Measurements from ENCODE around the gene INPP5B. TPM values are rescaled to one million over a fixed set of nuclear protein-coding genes. Genes with fewer than 3 reads are reported as not detected.

Gene INPP5B
- total and polyA plus RNA-seq, 2 of the 13 experiments (the other 11 are each of a cell fraction or from before 2014, with no cell fraction given) = 9.0 to 9.8 TPM

DNA sequence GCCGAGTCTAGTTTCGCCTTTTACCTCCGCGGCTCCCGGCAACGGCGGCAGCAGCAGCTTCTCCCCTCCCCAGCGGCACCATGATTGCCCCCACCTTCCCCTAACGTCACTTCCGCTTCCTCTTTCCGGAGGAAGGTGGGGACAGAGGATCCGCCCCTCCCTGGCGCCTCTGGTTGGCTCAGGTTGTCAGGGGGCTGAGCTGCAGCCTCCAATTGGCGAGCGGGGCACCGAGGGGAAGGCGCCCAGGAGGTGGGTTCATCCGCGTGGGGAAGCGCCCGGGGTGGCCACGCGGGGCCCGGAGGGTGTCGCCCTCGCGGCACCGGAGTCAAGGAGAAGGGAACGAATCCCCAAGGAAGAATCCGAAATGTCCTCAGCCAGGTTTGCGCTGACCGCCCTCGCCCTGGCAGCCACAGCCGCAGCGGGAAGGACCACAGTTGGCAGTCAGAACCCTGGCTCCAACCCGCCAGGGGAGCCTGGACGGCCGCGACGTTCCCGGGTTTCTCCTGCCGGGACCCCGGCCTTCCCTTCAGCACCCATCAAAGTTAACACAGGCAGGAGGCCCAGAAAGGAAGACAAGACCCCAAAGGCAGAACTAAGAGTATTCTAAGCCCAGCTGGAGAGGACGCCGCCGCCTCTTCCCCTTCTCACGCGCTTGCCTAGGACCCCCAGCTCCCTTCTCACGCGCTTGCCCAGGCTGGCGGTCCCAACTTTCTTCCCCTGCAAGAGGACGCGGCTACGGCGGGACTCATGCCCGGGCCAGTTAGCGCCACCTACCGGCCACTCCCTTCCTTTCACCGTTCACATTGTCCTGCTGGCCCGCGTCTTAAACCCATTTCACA, 87.1 kb downstream of the INPP5B start, which contains the start of gene MTF1 (continued):
- TF ChIP-seq HIVEP1 (CRISPR knock-in tag; IDR thresholded peaks at IDR 0.05) (peak; percentile 17; the same call in 1 of the 2 replicates), FOXC1 (CRISPR knock-in tag; IDR thresholded peaks at IDR 0.05; ENCODE audit: borderline replicate concordance) (peak; percentile 66; the same call in 1 of the 2 replicates), KDM4B (CRISPR knock-in tag; IDR thresholded peaks at IDR 0.05) (no peak), RNF219 (CRISPR knock-in tag; IDR thresholded peaks at IDR 0.05) (no peak; the same call in 1 of the 2 replicates), ZNF773 (CRISPR knock-in tag; IDR thresholded peaks at IDR 0.05; ENCODE audit: borderline replicate concordance) (no peak), STAG1 (CRISPR knock-in tag; IDR thresholded peaks at IDR 0.05) (peak; percentile 78), MED1 (CRISPR knock-in tag; IDR thresholded peaks at IDR 0.05) (peak; percentile 24; the same call in 1 of the 2 replicates), SNAPC2 (CRISPR knock-in tag; IDR thresholded peaks at IDR 0.05) (peak; percentile 57; the same call in 1 of the 2 replicates), SMARCE1 (IDR thresholded peaks at IDR 0.05; ENCODE audit: borderline replicate concordance) (no peak), E2F5 (CRISPR knock-in tag; conservative IDR thresholded peaks at IDR 0.05) (no peak), BORCS8-MEF2B (CRISPR knock-in tag; IDR thresholded peaks at IDR 0.05) (peak; percentile 86), CBX5 (CRISPR knock-in tag; IDR thresholded peaks at IDR 0.05; ENCODE audit: borderline replicate concordance) (no peak), PLSCR1 (CRISPR knock-in tag; IDR thresholded peaks at IDR 0.05; ENCODE audit: borderline replicate concordance) (no peak), MYPOP (CRISPR knock-in tag; IDR thresholded peaks at IDR 0.05) (no peak), PRPF4 (IDR thresholded peaks at IDR 0.05; ENCODE audit: low read depth, low read length, poor library complexity, severe bottlenecking) (no peak), ISL2 (CRISPR knock-in tag; IDR thresholded peaks at IDR 0.05) (no peak; the same call in 1 of the 2 replicates), ZNF263 (CRISPR knock-in tag; IDR thresholded peaks at IDR 0.05) (no peak), TFAP4 (IDR thresholded peaks at IDR 0.05; ENCODE audit: borderline replicate concordance, low read depth) (no peak), SETDB1 (CRISPR knock-in tag; IDR thresholded peaks at IDR 0.05; ENCODE audit: borderline replicate concordance) (no peak), ZNF225 (CRISPR knock-in tag; IDR thresholded peaks at IDR 0.05) (0 out of 2 replicates have a peak, but pooled peaks have one; percentile 60), AGO1 (IDR thresholded peaks at IDR 0.05; ENCODE audit: low read depth, low read length, poor library complexity, severe bottlenecking) (peak; percentile 73)
- TF ChIP-seq, protein P1, sequence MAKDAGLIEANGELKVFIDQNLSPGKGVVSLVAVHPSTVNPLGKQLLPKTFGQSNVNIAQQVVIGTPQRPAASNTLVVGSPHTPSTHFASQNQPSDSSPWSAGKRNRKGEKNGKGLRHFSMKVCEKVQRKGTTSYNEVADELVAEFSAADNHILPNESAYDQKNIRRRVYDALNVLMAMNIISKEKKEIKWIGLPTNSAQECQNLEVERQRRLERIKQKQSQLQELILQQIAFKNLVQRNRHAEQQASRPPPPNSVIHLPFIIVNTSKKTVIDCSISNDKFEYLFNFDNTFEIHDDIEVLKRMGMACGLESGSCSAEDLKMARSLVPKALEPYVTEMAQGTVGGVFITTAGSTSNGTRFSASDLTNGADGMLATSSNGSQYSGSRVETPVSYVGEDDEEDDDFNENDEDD (CRISPR knock-in tag; IDR thresholded peaks at IDR 0.05; ENCODE audit: borderline replicate concordance) = peak; percentile 78
